Activated CD4-positive, alpha-beta T cell treated with anti-CD3 and anti-CD28 coated beads, Interleukin-2, amount 50 U/mL, for 24 hours (primary cell): ENCODE measurements around the gene SYNJ2BP.

ENCODE experiments used
- DNase-seq, 2 donors: peaks; one replicate each; pipeline ENCODE4 v3.0.0-alpha.2; 2020; ENCODE audit warnings: low read depth in 1 of 2, low spot score in 1 of 2

The SYNJ2BP gene

GRCh38 chr14:70392676-70393075 is 24.2 kb downstream of the SYNJ2BP start:
- DNase-seq: no peak

- DNase-seq: no peak
Observed at GRCh38 chr14:70391493-70392391, 25.1 kb downstream of the SYNJ2BP start.

GRCh38 chr14:70382536-70382935 is 34.4 kb downstream of the SYNJ2BP start:
- no peak for DNase-seq

- no peak for DNase-seq
Observed at GRCh38 chr14:70380824-70381223, 36.1 kb downstream of the SYNJ2BP start.

- DNase-seq: no peak
Observed at GRCh38 chr14:70378696-70379095, 38.2 kb downstream of the SYNJ2BP start.
